Muscle of arm (tissue), 12 donors: ENCODE measurements around the gene SNX33. TPM values are rescaled to one million over a fixed set of nuclear protein-coding genes. Genes with fewer than 3 reads are reported as not detected.
"Not testable (repeated sequence)": the region's sequence is repeated elsewhere in the genome, so short reads cannot be mapped to it uniquely, and the experiment has no call there.

Experiments
- DNase-seq: peaks from one replicate; pipeline ENCODE4 v3.0.0-alpha.2; 2013
- polyA plus RNA-seq, 12 donors: library from polyadenylated mRNA; unstranded; fragments of 120-200 nt; gene quantifications; one replicate each; pipeline ENCODE4 v1.2.1, GENCODE V29; 2013; ENCODE audit not compliant: insufficient read length in 12 of 12

SNX33 gene
- polyA plus RNA-seq, 12 donors: 12.3 to 22.7 (median 15.0) TPM; not detected in 1

DNA sequence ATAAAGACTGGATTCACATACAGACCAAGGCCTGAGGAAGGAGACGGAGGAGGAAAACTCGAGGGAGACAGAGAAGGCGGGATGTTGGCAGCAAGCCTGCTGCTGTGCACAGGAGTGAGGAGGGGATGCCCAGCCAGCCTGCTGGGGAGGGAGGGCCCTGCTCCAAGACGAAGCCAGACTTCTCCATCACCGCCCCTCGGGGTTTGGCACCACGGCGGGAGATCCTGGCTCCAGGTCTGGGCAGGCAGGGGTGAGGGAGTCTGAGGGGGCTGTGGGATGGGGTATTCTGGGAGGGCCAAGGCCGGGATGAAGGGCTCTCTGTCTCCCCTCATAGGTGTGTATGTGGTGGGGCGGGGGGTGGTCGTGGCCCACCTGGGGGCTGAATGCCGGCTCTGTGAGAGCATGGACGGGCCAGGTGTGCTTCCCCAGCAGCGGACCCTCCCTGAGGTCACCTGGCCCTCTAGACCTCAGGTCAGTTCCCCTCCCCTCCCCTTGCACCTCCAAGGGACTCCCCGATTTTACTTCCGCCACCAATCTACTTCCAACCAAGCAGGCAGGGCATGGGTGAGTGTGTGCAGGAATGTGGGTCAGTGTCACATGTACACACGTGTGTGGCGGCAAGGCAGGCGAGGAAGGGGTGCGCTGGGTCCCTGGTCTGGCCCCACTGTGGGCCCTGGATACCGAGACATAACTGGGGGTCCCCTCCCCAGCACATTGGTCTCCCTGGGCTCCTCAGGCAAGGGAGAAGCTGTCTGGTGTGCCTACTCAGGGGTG, 50.4 kb downstream of the SNX33 start:
- not testable (repeated sequence) for DNase-seq

DNA sequence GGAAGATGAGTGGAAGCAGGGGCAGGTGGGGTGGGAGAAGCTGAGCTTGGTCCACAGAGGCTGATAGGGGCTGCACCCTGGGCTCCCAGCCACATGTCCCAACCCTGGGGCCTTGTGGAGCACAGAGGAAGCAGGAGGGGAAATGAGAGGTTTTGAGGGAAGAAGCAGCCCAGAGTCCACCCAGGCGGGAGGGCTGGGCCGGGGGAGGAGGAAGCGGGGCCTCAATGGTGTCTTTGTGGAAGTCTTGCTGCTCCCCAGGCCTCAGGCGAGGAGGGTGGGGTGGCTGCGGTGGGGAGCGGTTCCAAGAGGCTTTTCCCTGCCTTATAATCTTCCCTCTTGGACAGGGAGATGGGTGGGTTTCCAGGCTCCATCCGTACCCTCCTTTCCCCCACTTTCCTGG, 51.8 kb downstream of the SNX33 start:
- not testable (repeated sequence) for DNase-seq

DNA sequence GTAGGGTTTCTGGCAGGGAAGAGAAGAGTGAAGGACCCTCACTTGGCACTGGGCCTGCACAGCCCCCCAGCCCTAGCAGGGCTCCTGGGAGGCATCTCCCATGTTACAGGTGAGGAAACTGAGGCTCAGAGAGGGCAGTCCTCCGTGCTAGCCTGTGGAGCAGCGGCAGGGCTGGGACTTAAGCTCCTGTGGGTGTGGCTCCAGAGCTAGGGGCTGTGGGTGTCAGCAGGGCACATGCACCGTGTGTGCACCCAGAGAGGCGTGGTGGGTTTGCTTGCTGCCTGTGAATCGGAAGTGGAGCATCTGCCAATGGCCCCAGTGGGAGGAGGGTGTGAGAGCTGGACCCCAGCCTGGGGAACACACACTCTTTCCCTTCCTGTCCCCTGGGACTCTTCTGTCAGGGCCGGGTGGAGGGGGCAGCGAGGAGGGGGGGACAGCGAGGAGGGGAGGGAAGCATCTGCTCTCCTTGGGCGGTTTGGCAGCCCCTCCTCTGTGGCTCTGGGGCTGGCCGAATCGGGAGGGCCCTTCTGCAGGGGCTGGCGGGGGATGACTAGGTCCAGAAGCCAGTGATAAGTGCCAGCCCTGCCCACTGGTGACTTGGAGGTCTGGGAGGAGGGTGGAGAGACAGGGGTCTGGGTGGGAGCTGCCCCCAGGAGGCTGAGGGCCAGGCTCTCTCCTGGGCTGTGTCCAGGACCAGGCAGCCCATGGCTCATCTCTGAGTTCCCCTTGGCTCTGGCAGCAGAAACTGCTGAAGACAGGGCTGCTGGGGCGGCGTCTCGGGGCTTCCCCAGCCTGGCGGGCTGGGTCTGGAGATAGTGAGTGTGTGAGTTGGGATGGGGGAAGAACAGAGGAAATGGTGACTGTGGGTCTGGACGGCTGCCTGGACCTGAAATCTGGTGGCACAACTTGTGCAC, 52.5 kb downstream of the SNX33 start:
- not testable (repeated sequence) for DNase-seq

DNA sequence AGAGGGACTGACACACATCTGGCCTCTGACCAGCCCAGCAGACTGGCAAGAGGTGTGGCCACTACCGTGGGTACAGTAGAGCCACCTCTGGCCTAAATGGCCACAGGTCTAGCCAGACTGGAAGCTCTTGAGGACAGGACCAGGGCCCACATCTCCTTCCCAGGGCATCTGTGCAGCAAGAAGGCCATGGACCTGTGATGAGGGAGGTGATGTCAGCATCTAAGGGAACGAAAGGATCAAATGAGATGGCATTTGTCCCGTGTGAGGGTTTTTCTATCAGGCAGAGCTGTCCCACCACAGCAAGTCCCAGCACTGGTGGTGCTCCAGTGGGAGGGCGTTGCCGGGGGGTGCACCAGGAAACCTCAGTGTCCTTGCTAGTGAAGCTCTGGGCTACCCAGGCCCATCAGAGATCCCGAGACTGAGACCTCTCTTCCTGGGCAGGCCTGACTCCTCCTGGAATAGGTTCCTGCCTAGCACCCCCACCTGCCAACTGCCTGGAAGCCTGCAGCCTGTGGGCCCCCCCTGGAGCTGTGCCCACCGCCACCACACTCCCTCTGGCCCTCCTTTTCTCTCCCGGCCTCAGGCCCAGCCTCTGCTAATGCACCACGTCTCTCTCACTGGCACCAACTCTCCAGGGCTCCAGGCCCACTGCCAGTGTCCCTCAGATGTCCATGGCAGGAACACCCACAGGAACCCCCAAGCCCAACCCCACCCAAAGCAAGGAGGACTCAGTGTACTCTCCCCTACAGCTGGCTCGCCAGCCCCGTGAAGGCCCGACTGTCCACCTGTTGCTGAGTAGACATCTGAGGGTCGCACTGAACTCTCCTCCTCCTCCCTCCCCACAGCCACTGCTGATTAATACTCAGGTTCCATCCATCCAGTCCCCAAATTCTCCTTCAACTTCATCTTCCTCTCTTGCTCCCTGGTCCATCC, 53.6 kb downstream of the SNX33 start:
- DNase-seq: not testable (repeated sequence)

DNA sequence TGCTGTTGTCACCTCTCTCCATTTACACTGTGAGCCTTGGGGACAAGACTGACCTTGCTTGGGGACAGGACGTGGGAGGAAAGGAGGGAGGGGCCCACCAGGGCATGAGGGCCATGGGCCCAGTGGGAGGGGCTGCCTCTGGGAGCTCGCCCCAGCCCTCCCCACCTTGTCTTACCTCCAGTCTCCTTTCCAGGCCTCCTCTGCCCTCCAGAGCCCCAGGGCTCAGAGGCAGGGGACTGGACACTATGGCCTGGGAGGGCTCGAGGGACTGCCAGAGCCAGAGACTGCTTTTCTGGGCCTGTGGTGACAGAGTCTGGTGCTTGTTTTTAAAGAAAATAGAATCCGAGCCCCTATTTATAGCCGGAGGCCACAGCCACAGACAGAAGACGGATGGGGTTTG, 54.7 kb downstream of the SNX33 start:
- no peak for DNase-seq

DNA sequence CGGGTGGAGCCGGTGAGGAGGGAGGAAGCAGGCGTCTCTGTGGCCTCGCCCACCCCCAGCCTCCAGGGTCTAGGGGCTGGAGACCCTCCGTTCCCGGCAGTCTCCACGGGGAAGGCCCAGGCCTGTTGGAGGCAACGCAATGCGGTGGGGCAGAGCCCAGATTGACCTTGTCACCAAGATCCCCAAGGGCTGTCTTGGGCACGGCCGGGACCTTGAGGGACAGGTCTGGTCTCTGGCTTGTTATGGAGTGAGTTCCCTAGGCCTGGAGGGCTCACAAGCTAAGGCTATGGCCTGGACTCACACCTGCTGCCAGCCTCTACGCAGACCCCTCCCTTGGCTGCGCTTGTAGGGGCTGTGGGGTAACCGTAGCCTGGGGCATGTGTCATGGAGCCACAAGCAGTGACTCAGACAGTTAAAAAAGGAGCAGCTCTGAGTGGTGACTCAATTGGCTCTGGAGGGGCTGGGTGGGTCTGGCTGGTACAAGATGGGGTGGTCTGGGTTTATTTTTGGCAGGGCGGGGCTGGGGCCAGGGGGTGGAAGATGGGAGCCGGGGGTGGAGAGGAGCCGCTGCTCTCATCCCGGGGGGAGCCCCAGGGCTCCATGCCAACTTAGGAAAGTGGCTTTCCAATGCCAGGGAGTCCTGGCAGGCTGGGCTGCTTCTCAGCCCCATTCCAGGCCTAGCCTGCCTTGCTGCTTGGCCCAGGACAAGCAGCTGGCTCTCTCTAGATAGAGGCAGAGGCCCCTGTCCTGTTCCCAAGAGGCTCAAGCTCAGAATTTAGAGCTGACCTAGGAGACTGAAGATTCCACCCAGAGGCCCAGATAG, 55.9 kb downstream of the SNX33 start:
- not testable (repeated sequence) for DNase-seq

DNA sequence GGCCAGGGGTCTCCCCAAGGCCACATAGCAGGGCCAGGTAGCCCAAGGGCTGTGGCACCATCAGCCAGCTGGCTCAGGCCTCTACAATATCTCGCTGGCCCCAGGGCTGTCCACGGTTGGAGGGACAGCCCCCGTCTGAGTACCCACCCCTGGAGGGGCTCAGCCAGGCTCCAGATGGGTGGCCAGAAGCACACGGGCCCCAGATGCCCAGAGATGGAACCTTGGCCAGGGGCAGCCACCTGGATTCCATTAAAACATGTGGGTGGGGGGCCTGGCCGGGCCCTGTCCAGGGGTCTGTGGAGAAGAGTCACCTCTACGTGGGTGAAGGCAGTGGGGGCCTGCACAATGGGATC, 56.5 kb downstream of the SNX33 start:
- DNase-seq: no peak

DNA sequence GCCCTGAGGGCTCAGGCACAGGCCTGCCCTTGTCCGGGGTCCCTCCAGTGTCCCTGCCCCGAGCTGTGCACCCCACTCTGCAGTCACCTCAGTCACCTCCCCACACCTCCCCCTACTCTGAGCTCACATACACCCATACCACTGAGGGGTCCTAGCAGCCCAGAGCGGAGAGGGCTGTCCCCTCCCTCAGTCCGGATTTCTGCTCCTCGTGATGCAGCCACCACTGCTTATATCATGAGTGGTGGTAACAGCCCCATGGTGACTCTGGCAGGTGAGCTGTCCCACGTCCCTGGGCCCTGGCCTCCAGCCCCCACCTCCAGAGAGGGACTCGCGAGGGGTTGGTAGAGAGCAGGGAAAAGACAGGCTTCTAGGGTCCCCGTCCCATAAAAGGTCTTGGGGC, 56.9 kb downstream of the SNX33 start:
- no peak for DNase-seq

DNA sequence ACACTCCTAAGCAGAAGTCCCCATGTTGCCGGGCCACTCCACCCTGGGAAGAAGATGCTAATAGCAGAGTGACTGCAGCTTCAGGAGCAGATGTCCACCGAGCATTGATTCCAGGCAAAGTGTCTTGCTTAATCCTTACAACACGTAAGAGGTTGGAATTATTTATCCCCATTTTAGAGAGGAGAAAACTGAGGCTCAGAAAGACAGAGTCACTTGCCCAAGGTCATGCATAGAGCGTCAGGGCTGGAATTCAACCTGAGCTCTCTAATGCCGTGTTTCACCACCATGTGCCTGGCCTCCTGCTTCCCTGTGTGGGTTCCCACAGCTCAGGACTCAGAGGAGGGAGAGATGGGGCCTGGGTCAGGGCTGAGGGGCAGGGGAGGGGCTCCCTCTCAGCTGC, 57.7 kb downstream of the SNX33 start:
- not testable (repeated sequence) for DNase-seq

DNA sequence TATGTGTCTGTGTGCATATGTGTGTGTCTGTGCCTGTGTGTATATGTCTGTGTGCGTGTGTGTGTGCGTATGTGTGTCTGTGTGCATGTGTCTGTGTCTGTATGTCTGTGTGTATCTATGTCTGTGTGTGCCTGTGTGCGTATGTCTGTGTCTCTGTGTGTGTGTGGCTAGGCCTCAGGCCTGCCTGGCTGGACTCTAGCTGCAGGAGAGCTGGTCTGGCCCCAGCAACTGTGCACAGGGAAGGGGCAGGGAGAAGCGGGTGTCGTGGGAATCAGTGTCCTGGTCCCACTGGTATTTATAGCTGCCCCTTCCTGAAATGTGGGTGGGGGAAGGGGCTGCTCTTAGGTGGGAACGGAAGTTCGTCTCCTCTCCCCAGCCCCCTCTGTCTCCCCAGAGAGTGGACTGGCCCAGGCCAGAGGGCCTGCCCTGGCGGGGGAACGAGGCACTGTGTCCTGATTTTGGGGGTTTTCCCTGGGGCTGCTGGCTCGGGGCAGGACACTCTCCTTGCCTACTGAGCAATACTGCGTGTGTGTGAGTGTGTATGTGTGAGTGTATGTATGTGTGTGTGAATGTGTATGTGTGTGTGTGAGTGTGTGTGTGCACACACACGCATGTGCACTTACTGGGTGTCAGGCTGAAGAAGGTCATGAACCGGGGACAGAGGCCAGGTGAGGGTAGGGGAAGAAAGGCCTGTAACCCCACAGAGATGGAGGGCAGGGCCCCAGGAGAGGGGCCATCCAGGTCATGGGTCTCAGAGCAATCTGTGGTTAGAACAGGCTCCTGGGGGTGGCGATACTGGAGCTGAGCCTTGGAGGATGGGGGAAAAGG, 58.4 kb downstream of the SNX33 start:
- no peak for DNase-seq

DNA sequence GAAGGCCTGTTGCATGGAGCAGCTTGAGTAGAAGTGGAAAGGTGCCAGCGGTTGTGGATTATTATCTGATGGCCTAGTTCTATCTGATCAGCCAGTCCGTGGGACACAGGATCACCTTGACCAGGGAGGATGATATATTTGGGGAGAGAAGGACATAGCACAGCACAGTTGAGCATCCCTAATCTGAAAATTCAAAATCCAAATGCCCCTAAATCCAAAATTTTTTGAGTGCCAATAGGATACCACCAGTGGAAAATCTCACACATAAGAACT, 58.9 kb downstream of the SNX33 start:
- no peak for DNase-seq

DNA sequence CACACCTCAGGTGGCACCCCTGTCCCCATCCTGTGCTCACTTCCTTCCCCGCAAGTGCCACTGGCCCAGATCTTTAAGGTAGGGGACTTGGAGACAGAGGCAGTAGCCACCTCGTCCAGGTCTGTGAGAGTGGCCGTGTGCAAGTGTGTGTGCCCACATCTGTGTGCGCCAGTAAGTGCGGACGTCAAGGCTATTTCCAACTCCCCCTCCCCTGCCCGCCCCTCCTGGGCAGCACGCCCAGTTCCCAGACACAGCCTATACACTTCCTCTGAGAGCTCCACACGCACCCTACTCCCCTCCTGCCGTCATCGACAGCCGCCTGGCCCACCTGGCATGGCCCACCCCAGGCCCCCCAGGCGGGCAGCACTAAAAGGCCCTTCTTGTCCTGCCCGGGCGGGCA, 61.7 kb downstream of the SNX33 start:
- peak; percentile 83 for DNase-seq

DNA sequence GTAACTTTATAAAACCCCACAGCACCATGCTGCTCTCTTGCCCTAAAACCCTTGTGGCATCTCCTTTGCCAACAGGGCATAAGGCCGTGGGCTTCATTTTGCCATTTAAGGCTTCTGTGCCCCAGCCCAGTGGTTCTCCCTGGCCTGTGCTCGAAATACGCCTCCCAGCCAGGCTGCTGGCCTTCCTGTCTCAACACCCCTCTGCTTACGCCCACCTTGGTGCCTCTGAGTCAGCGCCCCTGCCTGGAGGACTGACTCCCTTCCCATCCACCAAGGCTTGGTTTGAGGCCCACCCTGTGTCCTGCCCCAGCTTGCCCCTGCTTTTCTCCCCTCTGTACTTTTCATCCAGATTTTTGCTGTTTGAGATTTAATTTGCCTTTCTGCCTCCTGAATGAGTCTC, 63.2 kb downstream of the SNX33 start:
- not testable (repeated sequence) for DNase-seq

DNA sequence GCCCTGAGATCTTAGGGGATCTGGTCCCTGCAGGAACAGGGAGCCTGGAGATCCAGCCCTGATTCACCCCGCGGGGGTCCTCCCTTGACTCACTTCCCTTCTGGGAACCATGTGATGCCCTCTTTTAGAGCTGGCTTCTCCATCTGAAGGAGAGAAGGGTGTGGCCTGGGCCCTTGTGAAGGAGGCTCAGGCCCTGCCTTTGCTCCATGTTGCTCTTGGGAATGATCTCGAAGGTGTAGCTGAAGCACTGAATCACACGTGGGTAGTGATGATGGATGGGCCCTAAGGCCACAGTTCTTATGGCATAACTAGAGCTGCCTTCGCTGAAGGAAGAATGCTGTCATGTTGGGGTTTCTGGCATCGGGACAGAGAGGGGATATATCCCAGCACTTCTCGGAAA, 63.8 kb downstream of the SNX33 start:
- not testable (repeated sequence) for DNase-seq

Other genes with a start within 250 kb of the SNX33 start
- 10 to 100 TPM in 11 of 12 donors, not detected in 1; 29.6 to 50.8 (median 31.9) TPM for gene SIN3A, start 196.2 kb upstream of the SNX33 start, polyA plus RNA-seq
- gene PTPN9, start 68.6 kb upstream of the SNX33 start, polyA plus RNA-seq: 10 to 100 TPM in 11 of 12 donors, not detected in 1; 16.4 to 31.9 (median 23.4) TPM
- gene SNUPN, start 22.2 kb upstream of the SNX33 start, polyA plus RNA-seq: 10 to 100 TPM in 11 of 12 donors, not detected in 1; 18.0 to 27.3 (median 21.4) TPM
- 10 to 100 TPM in 11 of 12 donors, not detected in 1; 28.1 to 36.4 (median 30.2) TPM for gene IMP3, start 7.7 kb upstream of the SNX33 start, polyA plus RNA-seq
- gene CSPG4, start 64.9 kb downstream of the SNX33 start, polyA plus RNA-seq: 100 to 1,000 TPM in 2 of 12 donors, 10 to 100 TPM in 9, not detected in 1; 44.2 to 157 (median 72.2) TPM
- gene UBE2Q2, start 195.5 kb downstream of the SNX33 start, polyA plus RNA-seq: 10 to 100 TPM in 11 of 12 donors, not detected in 1; 49.3 to 69.9 (median 60.6) TPM